HCT116 (cell line): Measurements from ENCODE around the gene SPTBN1. TPM values are rescaled to one million over a fixed set of nuclear protein-coding genes. Genes with fewer than 3 reads are reported as not detected.

Source experiments
- ATAC-seq: fragments of 200-7000 bp; cut with Tn5 transposase; 2 replicates; pipeline ENCODE4 v1.9.1; 2020; ENCODE audit warnings: mild to moderate bottlenecking, moderate library complexity
- BruUV-seq: library from RNA; stranded (reverse); fragments of 400-500 nt; replicated peaks from 2 replicates; lab custom pipeline; 2021; lab: Mats Ljungman, UMichigan
- CTCF ChIA-PET: fragments of 300-600 bp; sonication (Branson Sonifier 250); formaldehyde crosslinking; loops from one replicate; lab custom pipeline; 2021; ENCODE audit warnings: antibody characterized with exemption; lab: Charles Lee
- POLR2A ChIA-PET: fragments of 300-600, 350-600 bp; sonication (Branson Sonifier 250); formaldehyde crosslinking; loops from one replicate; lab custom pipeline; 2021; ENCODE audit warnings: antibody characterized with exemption; lab: Charles Lee
- RAD21 ChIA-PET, 2 experiments: fragments of 300-600 bp; sonication (Branson Sonifier 250); formaldehyde crosslinking; loops; one replicate each; lab custom pipeline; 2023; ENCODE audit warnings: low total read pairs in 2 of 2; ENCODE audit not compliant: uncharacterized antibody in 2 of 2, unreplicated experiment in 2 of 2, low non-redundant PET in 1 of 2; lab: Charles Lee
- DNase-seq: peaks from one replicate; pipeline ENCODE4 v3.0.0-alpha.2; 2010; ENCODE audit warnings: low read depth, low spot score
- H2AFZ ChIP-seq: fragments of 200-600 bp; shearing (Covaris generic), sonication (generic); 2 replicates; pipeline ENCODE4 v1.6.1; 2017; ENCODE audit warnings: low read depth, mixed run types, mixed read lengths, antibody characterized with exemption, low read length; ENCODE audit not compliant: poor library complexity, severe bottlenecking
- H3K27ac ChIP-seq: 2 replicates; pipeline ENCODE4 v1.5.1; 2012; ENCODE audit warnings: low read depth, low read length
- H3K27me3 ChIP-seq: fragments of 200-600 bp; sonication (generic); 2 replicates; pipeline ENCODE4 v1.6.1; 2016; ENCODE audit warnings: mixed run types, low read length, mixed read lengths; ENCODE audit not compliant: insufficient read depth
- H3K36me3 ChIP-seq, 2 experiments: fragments of 200-500 bp in 1 of 2; fragments of 200-600 bp in 1 of 2; sonication (Bioruptor generic) in 1 of 2; sonication (generic) in 1 of 2; 2 replicates each; pipeline versions ENCODE4 v1.5.1 to v1.6.1; 2014 to 2016; ENCODE audit warnings: low read length in 2 of 2, inconsistent platforms in 1 of 2, mixed read lengths in 1 of 2, mixed run types in 1 of 2; ENCODE audit not compliant: insufficient read depth in 2 of 2, control insufficient read depth in 1 of 2
- H3K4me1 ChIP-seq, 2 experiments: fragments of 200-600 bp in 1 of 2; sonication (generic) in 1 of 2; 2 replicates each; pipeline versions ENCODE4 v1.5.1 to v1.6.1; 2012 to 2017; ENCODE audit warnings: low read length in 2 of 2, inconsistent platforms in 1 of 2, mild to moderate bottlenecking in 1 of 2, mixed read lengths in 1 of 2, mixed run types in 1 of 2, moderate library complexity in 1 of 2; ENCODE audit not compliant: insufficient read depth in 2 of 2, control insufficient read depth in 1 of 2
- H3K4me2 ChIP-seq: fragments of 200-600 bp; sonication (generic); 2 replicates; pipeline ENCODE4 v1.6.1; 2017; ENCODE audit warnings: mixed run types, low read length, mixed read lengths
- H3K4me3 ChIP-seq, 2 experiments: fragments of 200-600 bp in 1 of 2; sonication (generic) in 1 of 2; replicated peaks in 1 of 2; 2 replicates each; pipeline ENCODE4 v1.5.1; 2011 to 2016; ENCODE audit warnings: low read length in 2 of 2, control low read depth in 1 of 2, low read depth in 1 of 2, mild to moderate bottlenecking in 1 of 2, mixed read lengths in 1 of 2, mixed run types in 1 of 2
- H3K79me2 ChIP-seq: fragments of 200-600 bp; sonication (generic); 2 replicates; pipeline ENCODE4 v1.6.1; 2017; ENCODE audit warnings: mild to moderate bottlenecking, mixed run types, low read length, moderate library complexity, mixed read lengths; ENCODE audit not compliant: insufficient read depth
- H3K9ac ChIP-seq: fragments of 200-600 bp; sonication (generic); 2 replicates; pipeline ENCODE4 v1.6.1; 2016; ENCODE audit warnings: low read length, mixed read lengths
- H3K9me2 ChIP-seq: fragments of 200-600 bp; sonication (generic), shearing (Covaris generic); 2 replicates; pipeline ENCODE4 v1.6.1; 2017; ENCODE audit warnings: mixed run types, mild to moderate bottlenecking, moderate library complexity; ENCODE audit not compliant: insufficient read depth
- H3K9me3 ChIP-seq, 2 experiments: fragments of 200-500 bp in 1 of 2; fragments of 200-600 bp in 1 of 2; sonication (Bioruptor generic) in 1 of 2; sonication (generic) in 1 of 2; 2 replicates each; pipeline ENCODE4 v1.6.1; 2014 to 2017; ENCODE audit warnings: low read length in 2 of 2, mixed read lengths in 2 of 2, inconsistent platforms in 1 of 2, low read depth in 1 of 2, mild to moderate bottlenecking in 1 of 2, mixed run types in 1 of 2, moderate library complexity in 1 of 2; ENCODE audit not compliant: control insufficient read depth in 1 of 2, insufficient read depth in 1 of 2
- H4K20me1 ChIP-seq: fragments of 200-600 bp; sonication (generic), shearing (Covaris generic); 2 replicates; pipeline ENCODE4 v1.6.1; 2017; ENCODE audit warnings: mixed run types, mild to moderate bottlenecking, moderate library complexity; ENCODE audit not compliant: insufficient read depth
- ELF1 ChIP-seq: IDR thresholded peaks from 2 replicates; pipeline ENCODE4 v1.6.1; 2012; ENCODE audit warnings: low read depth, borderline replicate concordance
- EZH2phosphoT487 ChIP-seq: fragments of 200-600 bp; IDR thresholded peaks from 2 replicates; pipeline ENCODE4 v1.6.1; 2018; ENCODE audit warnings: antibody characterized with exemption, borderline replicate concordance
- FOSL1 ChIP-seq: IDR thresholded peaks from 2 replicates; pipeline ENCODE4 v1.6.1; 2012; ENCODE audit warnings: low read depth
- POLR2AphosphoS5 ChIP-seq: IDR thresholded peaks from 2 replicates; pipeline ENCODE4 v1.6.1; 2011; ENCODE audit warnings: mild to moderate bottlenecking, low read depth, low read length, moderate library complexity
- TCF7L2 ChIP-seq: IDR thresholded peaks from 2 replicates; pipeline ENCODE4 v1.7.0; 2011; ENCODE audit warnings: borderline replicate concordance, inconsistent platforms; ENCODE audit not compliant: insufficient read depth, insufficient read length; ENCODE audit errors: extremely low read depth
- ZNF274 ChIP-seq: fragments of 200-500 bp; sonication (Bioruptor generic); IDR thresholded peaks from 2 replicates; pipeline ENCODE4 v1.6.1; 2014; ENCODE audit warnings: mild to moderate bottlenecking, low read depth, low read length, inconsistent platforms
- intact Hi-C: fragments of 100-400 bp; cut with micrococcal nuclease; formaldehyde crosslinking; loops from 2 replicates; pipeline ENCODE4 v1.10.0; 2022
- total RNA-seq: library from RNA; stranded (reverse); gene quantifications from one replicate; pipeline ENCODE4 v1.2.1, GENCODE V29; 2021; ENCODE audit not compliant: unreplicated experiment
- TF ChIP-seq, protein P1 (sequence below): IDR thresholded peaks from 2 replicates; pipeline ENCODE4 v1.6.1; 2012
- TF ChIP-seq, protein P2 (sequence below): IDR thresholded peaks from 2 replicates; pipeline ENCODE4 v1.6.1; 2012; ENCODE audit warnings: low read depth

Gene SPTBN1
- total RNA-seq, 1 experiment from 2014 or later, result 84.4 TPM

DNA sequence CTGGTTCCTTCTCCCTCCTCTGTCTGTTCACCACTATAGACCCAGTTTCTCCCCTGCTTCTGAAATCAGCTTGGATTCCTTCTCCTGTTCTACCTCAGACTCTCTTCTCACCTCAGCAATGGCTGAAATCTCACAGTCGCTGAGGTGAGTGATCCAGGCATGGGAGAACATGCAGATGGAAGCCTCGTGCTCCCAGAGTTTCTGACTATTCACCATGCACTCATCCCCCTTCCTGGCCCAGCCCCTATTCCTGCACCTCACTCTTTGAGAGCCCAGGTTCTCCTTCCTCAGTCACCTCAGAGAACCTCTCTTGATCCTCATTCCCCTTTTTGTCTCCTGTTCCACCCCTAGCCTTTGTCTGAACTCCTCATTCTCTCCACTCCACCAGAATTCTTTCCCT, 78.5 kb downstream of the SPTBN1 start:
- BruUV-seq, result no TSS peak
- Histone ChIP-seq H3K9me2 (no peaks in the 10 kb centered on the region), H3K9ac (no peak overlapping the region), H3K9me3 (no peaks in the 10 kb centered on the region)
- TF ChIP-seq ELF1, result no peak
- no peak for TF ChIP-seq TCF7L2
- TF ChIP-seq, protein P1, sequence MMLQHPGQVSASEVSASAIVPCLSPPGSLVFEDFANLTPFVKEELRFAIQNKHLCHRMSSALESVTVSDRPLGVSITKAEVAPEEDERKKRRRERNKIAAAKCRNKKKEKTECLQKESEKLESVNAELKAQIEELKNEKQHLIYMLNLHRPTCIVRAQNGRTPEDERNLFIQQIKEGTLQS, result no peak
- TF ChIP-seq, protein P2, sequence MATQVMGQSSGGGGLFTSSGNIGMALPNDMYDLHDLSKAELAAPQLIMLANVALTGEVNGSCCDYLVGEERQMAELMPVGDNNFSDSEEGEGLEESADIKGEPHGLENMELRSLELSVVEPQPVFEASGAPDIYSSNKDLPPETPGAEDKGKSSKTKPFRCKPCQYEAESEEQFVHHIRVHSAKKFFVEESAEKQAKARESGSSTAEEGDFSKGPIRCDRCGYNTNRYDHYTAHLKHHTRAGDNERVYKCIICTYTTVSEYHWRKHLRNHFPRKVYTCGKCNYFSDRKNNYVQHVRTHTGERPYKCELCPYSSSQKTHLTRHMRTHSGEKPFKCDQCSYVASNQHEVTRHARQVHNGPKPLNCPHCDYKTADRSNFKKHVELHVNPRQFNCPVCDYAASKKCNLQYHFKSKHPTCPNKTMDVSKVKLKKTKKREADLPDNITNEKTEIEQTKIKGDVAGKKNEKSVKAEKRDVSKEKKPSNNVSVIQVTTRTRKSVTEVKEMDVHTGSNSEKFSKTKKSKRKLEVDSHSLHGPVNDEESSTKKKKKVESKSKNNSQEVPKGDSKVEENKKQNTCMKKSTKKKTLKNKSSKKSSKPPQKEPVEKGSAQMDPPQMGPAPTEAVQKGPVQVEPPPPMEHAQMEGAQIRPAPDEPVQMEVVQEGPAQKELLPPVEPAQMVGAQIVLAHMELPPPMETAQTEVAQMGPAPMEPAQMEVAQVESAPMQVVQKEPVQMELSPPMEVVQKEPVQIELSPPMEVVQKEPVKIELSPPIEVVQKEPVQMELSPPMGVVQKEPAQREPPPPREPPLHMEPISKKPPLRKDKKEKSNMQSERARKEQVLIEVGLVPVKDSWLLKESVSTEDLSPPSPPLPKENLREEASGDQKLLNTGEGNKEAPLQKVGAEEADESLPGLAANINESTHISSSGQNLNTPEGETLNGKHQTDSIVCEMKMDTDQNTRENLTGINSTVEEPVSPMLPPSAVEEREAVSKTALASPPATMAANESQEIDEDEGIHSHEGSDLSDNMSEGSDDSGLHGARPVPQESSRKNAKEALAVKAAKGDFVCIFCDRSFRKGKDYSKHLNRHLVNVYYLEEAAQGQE, result no peak
- TF ChIP-seq FOSL1, result no peak
- TF ChIP-seq ZNF274, result no peak
- no peak for TF ChIP-seq POLR2AphosphoS5
- no peak for TF ChIP-seq EZH2phosphoT487
- TF ChIP-seq, all 23 proteins: peak for 0
- Histone ChIP-seq H3K4me3 (no peak overlapping the region), H3K4me2 (no peak overlapping the region), H2AFZ (no peak overlapping the region), H3K27me3 (no peaks in the 10 kb centered on the region), H3K79me2 (no peaks in the 10 kb centered on the region), H3K36me3 (no peaks in the 10 kb centered on the region; a peak in 1 of 4 replicates), H4K20me1 (no peaks in the 10 kb centered on the region), H3K4me1 (peaks cover 8 to 22% of the 10 kb centered on the region in 2 experiments), H3K27ac (no peak overlapping the region)
- intact Hi-C loops, result no loop called here
- ATAC-seq, result no peak
- CTCF ChIA-PET, result no interaction called here
- DNase-seq, result no peak
- RAD21 ChIA-PET, result no interaction called here
- POLR2A ChIA-PET, result no interaction called here
